Activated CD4-positive, alpha-beta T cell treated with anti-CD3 and anti-CD28 coated beads, Interleukin-10, Interleukin-2, amounts not matched to agents 100 ng/mL and 50 ng/mL, durations not matched to agents 16 hours and 8 hours (primary cell): ENCODE data around the gene CBFA2T3.

ENCODE experiments used
- DNase-seq: peaks from one replicate; pipeline ENCODE4 v3.0.0-alpha.2; 2020

CBFA2T3 gene

DNA sequence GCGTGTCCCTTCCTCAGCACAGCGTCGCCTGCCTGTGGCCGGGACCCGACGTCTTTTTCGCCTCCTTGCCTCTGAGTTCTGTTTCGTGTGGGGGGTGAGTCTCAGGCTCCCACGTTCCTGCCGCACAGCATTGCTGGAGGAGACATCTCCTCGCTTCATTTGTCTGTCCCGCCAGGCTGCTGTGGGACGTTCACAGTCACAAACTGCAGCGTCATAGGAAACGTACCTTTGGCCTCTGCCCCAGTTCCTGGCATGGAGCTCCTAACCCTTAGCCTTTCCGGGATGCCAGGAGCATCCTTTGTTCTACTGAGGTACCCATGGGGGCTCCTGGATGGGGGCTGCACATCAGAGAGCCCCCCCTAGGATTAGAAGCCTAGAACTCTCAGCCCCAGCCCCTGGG is 18.2 kb upstream of the CBFA2T3 start:
- no peak for DNase-seq

DNA sequence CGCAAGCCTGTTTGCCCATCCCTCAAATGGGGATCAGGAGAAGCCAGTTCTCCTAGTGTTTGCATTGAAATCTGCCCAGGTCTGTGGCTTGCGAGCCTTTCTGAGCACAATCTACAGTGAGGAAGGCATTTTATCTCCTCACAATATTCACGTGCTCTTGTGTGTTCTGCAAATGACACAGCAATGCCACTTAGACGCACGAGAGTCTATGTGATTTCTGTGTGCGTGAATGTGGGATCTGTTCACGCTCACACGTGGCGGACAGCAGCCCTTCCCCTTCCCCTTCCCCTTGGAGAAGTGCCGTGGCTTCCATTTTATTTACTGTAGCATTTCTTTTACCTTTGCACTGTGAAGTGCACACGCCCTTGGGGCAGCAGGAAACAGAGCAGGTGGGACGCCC is 17.7 kb upstream of the CBFA2T3 start:
- no peak for DNase-seq

DNA sequence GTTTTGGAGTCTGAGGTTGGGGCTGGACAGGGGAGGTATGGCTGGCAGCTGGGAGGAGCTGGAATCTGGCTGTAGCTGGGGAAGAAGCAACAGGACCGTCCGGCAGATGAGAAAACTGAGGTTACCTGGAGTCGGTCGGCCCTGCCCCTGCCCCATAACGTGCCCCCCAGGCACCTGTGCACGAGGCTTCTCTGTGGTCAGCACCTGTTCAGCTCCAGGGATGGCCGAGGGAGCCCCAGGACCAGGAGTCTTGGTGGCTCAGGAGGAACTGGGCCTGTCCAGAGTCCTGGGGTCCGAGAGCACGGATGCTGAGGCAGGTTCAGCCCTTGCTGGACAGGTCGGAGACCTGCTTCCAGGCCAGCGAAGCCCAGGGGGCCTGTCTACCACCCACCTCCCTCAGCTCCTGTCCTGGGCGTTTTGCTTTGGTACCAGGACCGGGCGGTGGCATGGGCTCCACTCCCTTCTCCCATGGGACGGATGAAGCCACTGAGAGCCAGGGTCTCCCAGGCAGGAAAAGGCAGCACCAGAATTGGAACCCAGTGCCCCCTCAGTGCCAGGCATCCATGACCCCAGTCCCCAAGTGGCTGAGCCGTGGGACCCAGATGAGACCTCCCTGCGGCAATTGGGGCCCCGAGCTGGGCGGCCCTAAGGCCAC is 17.1 kb upstream of the CBFA2T3 start:
- DNase-seq: no peak

DNA sequence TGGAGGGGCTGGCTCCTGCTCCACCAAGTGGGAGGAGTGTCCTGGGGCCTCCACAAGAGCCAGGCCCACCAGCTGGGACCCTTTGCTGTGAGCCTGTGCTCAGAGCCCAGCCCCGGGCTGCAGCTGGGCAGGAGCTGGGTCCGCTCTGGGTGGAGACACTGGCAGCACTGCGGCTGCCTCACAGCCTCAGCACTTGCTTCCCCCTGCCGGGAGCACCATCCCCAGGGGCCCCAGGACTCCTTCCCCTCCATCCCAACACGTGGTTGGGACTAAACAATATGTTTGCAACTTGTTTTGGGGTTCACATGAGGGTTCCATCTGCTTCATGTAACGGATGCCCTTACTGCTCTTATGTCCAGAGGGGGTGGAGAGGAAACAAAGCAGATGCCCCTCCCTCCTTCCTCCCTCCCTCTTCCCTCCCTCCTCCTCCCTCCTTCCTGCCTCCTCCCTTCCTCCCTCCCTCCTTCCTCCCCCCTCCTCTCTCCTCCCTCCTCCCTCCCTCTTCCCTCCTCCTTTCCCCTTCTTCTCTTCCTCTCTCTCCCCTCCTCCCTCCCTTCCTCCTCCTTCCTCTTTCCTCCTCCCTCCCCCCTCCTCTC is 16.3 kb upstream of the CBFA2T3 start:
- no peak for DNase-seq

DNA sequence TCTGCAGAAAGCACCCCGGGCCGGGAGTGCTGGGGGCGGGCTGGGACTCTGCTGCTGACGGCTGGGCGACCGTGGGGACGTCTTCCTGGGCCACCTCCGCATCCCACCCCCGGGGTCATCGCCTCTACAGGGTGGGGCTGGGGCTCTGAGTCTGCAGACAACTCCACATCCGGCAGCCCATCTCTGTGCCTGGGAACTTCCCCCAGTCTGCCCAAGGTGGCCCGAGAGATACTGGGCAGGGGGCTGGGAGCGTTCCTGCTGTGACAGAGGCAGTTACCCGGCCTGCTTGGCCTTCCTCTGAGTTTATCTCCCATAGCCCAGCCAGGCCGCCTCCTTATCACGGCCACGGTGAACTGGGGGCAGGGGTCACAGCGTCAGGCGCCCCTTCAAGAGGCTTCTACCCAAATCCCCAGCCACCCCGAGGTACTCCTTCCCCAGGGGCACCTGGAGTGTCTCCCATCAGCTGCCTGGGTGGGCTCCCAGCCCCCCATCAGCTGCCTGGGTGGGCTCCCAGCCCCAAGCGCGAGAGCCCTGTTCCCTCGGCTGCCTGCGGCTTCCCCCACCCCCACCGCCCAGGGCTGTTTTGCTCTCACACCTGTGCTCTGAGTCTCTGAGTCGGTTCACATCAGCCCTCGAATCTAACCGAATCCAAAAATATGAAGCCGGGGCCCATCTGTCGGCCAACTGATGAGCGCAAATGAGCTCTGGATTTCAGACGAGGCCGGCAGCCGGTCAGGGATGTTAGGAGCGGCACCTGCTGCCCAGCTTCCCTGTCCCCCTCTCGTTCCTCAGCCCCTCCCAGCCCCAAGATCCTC is 15.6 kb upstream of the CBFA2T3 start:
- DNase-seq: no peak

DNA sequence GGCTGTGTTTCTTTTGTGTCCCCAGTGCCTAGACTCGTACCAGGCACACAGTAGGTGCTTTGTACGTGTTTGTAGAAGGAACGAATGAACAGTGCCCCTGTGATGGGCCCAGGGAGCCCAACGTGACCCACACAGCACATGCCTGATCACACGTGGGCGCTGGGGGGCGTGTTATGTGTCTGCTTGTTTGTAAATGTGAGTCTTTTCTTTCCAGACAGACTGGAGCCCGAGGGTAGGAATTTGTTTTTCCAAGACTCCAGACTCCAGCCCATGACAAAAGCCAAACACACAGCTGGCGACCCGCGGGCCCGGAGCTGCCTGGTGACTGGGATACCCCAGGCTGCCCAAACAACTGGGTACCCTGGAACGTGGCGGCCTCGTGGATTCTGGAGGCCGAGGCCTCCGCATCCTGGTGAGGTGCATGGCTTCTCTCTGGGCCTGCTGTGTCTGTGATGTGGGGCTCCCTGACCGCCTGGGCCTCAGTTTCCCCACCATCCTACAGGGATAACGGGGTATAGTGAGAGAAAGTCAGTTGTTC is 14.9 kb upstream of the CBFA2T3 start:
- no peak for DNase-seq

DNA sequence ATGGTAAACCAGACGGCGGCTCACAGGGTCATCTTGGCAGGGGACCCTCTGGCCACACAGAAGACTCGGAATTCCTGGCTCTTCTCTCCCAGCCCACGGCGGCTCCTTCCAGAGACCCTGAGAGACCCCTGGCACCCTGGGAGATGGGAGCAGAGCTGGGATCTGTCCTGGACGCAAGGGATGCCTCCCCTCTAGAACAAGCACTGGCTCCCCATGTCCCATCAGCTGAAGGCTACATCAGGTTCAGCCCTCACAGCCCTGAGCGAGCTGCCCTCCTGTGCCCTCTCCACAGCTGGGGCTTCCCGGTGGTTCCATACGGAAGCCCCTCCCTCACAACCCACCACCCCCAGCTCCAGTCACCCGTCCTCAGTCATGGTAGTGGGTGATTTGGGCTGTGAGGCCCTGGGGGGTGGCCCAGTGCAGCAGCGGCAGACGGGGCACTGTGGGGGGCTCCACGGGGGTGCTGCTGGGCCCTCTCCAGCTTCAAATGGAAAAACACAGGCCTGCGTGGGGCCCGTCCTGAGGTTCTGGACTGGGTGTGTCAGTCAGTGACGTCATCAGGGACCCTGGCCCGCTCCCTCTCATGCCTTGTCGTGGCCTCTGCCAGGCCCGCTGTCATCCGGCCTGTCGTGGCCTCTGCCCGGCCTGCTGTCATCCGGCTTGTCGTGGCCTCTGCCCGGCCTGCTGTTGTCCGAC is 13.0 kb upstream of the CBFA2T3 start:
- no peak for DNase-seq

DNA sequence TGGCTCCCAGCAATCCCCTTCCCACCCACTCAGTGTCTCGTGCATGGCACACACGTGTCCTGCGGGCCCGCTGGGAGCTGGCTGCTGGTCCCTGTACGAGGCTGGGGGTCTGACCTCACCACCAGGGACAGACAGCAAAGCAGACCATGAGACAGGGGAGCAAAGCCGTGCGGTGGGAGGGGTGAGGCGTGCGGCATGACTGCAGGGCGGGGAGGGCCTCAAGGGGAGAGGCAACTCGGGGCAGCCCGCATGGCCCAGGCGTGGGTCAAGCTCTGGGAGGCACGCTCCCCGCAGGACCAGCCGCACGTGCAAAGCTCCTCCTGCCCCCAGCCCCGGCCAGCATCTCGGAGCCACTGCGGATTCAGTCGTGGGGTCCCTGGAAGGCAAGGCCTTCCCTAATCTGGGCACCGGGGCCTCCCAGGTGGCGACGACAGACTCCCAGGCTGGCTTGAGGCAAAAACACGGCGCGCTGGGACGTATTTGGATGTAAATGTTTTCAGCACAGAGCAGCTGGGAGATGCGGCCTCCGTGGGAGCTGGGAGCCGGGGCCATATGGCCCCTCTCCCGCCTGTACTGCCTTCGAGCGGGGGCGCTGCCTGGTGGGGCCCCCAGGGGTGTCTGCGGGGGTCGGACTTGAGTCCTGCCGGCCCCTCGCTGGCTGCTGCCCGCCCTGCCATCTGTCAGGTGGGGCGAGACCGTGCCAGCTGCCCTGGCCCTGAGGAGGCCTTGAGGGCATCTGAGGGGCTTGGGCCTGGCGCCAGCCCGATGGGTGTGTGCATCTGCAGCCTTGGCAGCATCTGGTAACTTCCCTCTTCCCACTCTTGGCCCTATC is 12.2 kb upstream of the CBFA2T3 start:
- DNase-seq: no peak

DNA sequence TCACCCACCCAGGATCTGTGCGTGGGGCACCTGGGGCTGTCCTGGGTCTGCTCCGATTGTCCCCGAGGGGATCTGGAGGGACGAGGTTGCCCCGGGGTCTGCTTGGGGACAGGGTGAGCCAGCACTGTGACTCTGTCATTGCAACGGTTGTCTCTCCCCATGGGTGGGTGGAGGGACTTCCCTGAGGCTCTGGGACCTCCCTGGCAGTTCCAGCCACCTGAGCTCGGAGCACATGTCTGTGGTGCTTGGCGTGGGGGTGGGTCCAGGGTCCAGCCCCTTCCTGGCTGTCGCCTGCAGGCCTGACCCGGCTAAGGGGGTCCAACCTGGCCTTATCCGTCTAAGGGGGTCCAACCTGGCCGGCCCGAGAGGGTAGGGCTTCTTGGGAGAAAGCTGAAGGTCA is 8.5 kb upstream of the CBFA2T3 start:
- no peak for DNase-seq

DNA sequence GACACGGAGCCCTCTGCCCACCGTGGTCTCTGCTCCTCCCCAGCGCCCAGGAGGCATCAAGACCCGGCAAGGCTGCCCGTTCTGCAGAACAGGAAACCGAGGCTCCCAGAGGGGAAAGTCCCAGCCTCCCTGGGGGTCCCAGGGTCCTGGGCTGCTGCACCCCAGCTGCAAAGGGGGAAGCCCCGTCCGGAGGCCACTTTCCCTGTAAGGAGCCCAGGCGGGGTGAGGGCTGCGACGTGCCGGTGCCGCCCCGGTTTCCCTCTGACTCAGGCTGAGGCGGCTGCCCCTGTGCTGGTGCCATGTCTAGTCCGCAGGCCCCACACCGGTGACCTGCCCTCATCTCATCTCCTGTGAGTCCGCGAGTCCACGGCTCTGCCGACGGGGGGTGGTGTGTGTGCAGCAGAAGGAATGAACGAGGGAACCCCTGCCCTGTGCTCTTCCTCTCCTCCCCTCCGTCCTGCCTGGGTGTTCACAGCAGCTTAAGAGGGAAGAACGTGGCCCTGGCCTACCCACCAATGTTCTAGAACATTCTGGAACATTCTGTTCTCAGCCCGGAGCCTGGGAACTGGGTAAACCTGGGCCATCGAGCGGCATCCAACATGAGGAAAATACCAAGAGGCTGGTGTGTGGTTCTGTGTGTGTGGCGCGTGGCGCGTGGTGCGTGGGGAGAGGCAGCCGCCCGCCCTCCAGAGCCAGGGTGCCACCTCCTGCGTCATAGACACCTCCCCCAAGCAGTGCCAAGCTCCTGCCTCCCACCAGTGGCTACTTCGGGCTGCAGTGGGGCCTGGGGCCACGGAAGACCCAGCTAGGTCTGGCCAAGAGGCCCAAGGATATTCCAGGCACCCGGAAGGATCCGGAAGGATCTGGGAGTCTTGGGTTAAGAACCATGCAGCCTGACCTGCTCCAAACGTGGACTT is 7.0 kb upstream of the CBFA2T3 start:
- no peak for DNase-seq

DNA sequence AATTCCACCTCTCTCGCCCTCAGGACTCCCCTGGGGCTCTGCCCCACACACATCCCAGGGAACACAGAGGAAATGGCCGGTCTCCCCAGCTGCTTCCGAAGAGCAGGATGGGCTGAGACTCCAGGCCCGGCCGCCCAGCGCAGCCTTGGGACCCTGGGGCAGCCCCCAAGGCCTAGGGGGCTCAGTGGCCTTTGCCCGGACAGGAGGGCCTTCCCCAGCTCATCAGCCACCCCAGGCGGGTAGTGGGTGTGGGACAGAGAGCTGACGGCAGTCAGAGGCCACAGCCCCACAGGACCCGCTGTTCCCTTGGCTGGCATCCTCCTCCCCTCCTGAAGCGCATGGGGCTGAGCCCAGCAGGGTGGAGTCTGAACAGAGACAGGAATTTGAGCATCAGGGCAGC is 6.2 kb upstream of the CBFA2T3 start:
- DNase-seq: no peak

DNA sequence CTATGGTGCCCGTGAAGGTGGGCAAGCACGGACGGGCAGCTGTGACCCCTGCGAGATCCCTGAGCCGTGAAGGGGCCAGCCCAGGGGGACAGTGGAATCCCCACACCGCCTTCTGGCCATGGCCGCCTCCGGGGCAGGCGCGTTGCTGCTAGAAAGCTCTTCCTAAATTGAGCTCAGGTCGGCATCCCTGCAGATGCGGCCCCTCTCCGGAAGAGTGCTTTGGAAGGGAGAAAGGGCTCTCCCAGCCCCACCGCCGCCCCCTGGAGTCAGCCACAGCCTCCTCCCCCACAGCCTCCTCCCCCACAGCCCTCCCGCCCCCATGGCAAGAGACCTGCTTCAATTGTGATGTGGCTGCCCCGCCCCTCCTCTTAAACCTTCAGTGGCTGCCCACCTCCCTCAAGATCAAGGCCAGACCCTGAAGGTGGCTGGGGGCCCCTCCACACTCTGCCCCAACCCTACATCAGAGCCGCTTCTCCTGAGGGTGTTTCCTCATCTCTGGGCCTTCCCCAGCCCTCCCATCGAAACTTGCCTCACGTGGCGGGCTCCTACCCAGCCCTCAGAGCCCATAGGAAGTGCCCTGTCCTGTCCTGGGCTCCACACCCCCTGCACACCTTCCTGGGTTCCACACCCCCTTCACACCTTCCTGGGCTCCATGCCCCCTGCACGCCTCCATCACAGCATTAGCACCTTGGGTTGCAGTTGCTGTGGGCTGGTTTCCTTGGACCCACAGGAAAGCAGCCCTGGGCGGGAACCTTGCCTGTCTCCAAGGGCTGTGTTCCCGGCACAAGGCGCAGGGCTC is 5.5 kb upstream of the CBFA2T3 start:
- no peak for DNase-seq

DNA sequence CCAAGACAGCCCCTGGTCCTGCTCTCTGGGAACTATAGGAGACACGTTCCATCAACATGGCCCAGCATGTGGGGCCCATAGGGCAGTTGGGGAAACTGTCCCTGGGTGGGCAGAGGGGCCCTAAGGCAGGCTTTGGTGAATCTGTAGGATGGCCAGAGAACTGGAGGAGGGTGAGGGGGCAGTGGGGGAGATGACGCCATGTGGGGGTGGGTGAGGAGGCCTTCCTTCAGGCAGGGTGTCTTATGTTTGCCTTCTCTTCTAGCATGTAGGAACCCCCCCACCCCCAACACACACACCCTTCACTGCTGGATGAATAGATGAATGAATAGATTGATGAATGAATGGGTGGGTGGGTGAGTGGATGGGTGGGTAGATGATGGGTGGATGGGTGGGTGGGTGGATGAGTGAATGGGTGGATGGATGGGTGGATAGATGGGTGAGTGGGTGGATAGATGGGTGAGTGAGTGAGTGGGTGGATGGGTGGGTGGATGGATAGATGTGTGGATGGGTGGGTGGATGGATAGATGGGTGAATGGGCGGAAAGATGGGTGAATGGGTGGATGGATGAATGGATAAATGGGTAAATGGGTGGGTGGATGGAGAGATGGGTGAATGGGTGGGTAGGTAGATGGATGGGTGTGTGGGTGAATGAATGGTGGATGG is 2.5 kb upstream of the CBFA2T3 start:
- DNase-seq: no peak

DNA sequence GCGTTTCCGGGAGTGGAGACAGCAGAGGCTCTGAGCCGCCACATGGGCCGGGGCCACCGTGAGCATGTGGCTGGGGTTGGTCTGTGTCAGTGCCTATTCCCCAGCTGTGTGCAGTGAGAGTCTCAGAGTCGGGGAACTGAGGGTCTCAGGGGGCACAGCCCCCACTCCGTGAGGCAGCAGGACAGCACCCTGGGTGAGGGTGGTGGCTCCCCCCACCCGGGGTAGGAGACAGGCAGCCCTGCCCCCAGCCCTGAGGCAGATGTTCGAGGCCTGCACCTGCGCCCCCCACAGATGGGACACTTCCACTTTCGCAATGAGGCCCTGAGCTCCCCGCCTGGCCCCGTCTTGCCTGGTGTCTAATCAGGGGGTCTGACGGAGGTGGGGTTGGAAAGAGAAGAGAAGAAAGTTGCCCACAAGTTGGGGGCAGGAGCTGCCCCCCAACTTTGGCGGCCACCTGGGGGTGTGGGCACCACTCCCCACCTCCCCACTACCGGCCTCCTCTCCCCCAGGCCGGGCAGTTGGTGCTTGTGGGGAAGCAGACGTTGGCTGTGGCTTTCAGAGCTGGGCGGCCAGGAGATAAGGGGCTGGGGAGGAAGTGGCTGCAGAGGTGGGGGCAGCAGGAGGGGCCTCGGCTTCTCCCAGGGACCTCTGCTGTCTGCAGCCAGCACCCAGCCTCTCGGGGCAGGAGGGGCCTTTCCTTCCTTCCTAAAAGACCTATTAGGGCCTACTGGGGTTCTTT is 1.8 kb upstream of the CBFA2T3 start:
- DNase-seq: no peak

DNA sequence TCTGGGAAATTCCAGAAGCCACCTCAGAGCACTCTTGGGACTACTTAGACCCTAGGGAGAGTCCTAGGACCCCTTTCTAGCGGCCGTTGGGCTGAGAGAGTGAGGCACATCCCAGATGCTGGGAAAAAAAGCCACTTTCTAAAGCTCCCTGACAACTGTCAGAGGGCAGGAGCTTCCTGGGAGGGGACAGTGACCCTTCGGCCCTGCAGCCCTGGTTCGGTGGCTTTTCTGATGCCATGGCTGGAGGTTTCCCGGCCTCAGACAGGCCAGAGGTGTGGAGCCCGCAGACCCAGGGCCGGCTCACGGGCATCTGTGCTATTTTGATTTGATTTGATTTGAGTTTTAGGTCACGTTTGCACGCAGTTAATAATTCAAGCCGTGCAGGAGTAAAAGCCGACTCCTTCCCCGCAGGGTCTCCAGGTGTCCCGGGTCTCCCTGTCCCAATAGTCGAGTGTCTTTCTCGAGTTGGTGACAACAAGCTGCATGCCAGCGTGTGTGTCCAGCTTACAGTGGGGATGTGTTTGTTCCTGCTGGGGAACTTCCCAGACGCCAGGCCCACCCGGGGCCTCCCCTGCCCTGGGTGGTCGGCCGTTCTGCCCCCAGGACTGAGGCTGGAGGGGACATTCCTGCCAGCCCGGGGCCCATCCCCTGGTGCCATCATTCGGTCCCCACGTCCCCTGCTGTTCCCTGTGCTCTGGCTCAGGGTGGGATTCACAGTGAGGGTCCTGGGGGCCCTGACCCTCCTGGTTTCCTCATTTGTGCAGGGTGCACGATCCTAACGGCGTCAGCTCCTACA is 1.0 kb upstream of the CBFA2T3 start:
- DNase-seq: no peak

DNA sequence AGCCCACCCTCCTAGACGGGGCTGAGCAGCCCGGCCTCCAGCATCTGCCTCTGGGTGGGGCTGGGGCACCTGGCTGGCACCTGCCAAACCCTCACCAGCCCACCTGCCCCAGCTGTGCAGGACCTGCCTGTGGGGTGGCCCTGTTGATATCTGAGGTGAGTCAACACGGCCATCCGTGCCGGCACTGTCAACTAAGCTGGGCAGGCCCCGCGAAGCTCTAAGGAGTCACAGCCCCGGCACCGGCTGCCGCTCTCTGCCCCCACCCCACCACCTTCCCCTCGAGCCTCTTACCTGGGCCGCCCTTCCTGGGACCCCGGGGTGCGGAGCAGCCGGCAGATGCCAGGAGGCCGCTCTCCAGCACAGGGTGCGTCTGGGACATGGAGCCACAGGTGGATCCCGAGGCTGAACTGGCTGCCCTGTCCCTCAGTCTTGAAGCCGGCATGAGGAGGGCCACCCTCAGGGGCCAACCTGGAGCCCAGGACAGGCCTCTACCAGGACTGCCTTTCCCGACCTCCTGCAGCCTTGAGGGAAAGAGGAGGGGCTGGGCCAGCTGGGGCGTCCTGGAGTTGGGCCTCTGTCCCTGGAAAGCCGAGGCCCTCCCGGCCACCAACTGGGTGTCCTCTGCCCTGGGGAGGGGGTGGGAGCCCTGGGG is 515 bp downstream of the CBFA2T3 start:
- DNase-seq: no peak

DNA sequence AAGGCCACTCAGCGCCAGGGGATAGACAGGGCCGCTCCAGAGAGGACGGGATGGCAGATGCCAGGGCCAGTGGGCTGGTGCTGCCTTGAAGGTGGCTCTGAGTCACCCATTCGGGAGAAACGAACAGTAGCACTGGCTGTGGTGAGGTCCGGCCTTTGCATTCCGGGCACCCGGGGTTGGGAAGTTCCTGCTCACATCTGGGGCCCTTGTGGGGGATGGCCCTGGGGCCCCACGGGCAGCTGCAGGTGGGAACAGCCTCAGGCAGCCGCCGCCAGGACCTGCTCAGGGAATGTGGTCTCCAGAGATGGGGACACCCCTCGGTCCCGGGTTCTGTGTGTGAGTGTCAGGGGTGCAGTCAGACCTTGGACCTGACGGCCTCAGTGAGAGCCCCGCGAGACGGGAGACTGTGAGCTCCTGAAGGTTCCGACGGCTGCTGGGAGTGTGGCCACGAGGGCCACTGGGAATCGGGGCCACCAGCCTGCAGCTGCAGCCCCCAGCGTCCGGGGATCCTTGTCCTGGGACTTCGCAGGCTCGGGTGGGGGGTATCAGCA is 1.4 kb downstream of the CBFA2T3 start:
- no peak for DNase-seq

DNA sequence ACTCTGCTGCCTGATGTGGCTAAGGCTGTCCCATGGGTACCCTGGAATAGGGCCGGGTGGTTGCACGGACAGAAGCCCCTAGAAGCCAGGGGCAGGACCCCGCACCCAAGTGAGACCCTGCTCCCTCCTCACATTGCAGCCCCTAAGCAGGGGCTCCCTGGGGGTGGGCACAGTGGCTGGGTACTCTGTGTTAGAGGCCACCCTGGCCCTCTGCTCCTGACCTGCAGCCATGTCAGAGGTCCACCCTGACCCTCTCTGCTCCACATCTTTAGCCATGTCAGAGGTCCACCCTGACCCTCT is 2.1 kb downstream of the CBFA2T3 start:
- DNase-seq: no peak
